ENCODE measurements around the gene TWSG1. TPM values are rescaled to one million over a fixed set of nuclear protein-coding genes. Genes with fewer than 3 reads are reported as not detected.
"Not testable (repeated sequence)": the region's sequence is repeated elsewhere in the genome, so short reads cannot be mapped to it uniquely, and the experiment has no call there.

Gene TWSG1
- total RNA-seq, 1 donor from 2014 or later: 37.6 TPM

DNA sequence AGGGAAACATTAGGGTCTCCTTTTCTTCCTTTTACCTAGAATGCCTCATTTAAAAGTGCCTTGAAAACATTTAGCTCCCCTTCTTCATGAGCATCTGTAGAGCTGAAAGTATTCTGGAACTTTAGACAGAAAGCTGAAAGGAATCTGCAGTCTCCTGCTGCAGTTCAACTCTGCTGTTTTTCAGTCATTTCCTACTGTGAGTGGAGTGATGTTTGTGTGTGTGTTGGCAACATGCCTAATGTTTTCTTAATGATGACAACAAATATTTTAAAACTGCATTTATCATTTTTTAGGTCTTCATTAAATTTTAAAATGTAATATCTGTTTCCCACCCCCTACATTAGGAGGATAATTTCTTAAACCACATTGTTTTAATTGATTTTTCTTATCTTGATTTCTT, 66.6 kb downstream of the TWSG1 start:
- no peak for DNase-seq
- intact Hi-C loops (cut with DNase I): no loop called here
- H3K27me3 ChIP-seq: no peaks in the 10 kb centered on the region
- no peaks in the 10 kb centered on the region for H3K9me3 ChIP-seq
- no peaks in the 10 kb centered on the region for H3K4me1 ChIP-seq
- no peak for ATAC-seq
- no peak overlapping the region for H3K27ac ChIP-seq
- no peak overlapping the region for H3K4me3 ChIP-seq
- peaks cover 14% of the 10 kb centered on the region for H3K36me3 ChIP-seq
- TF ChIP-seq, protein P1, sequence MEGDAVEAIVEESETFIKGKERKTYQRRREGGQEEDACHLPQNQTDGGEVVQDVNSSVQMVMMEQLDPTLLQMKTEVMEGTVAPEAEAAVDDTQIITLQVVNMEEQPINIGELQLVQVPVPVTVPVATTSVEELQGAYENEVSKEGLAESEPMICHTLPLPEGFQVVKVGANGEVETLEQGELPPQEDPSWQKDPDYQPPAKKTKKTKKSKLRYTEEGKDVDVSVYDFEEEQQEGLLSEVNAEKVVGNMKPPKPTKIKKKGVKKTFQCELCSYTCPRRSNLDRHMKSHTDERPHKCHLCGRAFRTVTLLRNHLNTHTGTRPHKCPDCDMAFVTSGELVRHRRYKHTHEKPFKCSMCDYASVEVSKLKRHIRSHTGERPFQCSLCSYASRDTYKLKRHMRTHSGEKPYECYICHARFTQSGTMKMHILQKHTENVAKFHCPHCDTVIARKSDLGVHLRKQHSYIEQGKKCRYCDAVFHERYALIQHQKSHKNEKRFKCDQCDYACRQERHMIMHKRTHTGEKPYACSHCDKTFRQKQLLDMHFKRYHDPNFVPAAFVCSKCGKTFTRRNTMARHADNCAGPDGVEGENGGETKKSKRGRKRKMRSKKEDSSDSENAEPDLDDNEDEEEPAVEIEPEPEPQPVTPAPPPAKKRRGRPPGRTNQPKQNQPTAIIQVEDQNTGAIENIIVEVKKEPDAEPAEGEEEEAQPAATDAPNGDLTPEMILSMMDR (IDR thresholded peaks at IDR 0.05): no peak

- DNase-seq, H3K4me3 ChIP-seq, ATAC-seq: not testable (repeated sequence)
These were observed 67.9 kb downstream of the TWSG1 start for GRCh38 chr18:9402358-9403007.

GRCh38 chr18:9403795-9404564, 69.4 kb downstream of the TWSG1 start:
- no peak for DNase-seq
- no peaks in the 10 kb centered on the region for H3K27me3 ChIP-seq
- intact Hi-C loops (cut with DNase I): no loop called here
- peak overlapping the region; percentile 17 for H3K4me3 ChIP-seq
- H3K36me3 ChIP-seq: no peaks in the 10 kb centered on the region
- TF ChIP-seq, protein P1 (IDR thresholded peaks at IDR 0.05): no peak
- no peak overlapping the region for H3K27ac ChIP-seq
- no peaks in the 10 kb centered on the region for H3K4me1 ChIP-seq
- ATAC-seq: peak; percentile 60
- no peaks in the 10 kb centered on the region for H3K9me3 ChIP-seq

More at GRCh38 chr18:9402358-9403007, 67.9 kb downstream of the TWSG1 start:
- H3K36me3 ChIP-seq; H3K27ac ChIP-seq; H3K4me1 ChIP-seq; H3K9me3 ChIP-seq; intact Hi-C loops (cut with DNase I); H3K27me3 ChIP-seq: not testable (repeated sequence)

DNA sequence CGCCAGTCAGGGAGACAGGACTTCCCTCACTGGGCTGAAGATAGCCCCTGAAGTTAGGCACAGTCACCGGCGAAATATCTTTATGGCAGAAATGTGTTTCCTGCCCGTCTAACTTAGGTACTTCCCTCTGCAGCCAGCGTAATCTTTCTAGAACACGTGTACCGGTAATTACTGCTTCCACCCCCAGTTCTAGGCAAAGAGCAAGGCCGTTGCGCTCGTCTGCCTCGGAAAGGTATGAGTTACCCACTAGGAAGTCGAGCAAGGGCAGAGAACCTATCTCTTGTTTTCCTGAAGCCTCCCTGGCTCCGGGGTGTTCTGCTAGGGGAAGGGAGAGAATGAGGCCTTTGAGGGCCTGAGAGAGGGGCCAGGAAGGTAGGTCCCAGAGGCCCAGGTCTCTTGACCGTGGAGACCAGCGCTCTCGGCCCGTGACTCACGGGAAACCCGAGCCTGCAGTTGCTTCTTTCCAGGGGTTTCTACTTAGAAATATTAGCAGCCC, 70.0 kb downstream of the TWSG1 start:
- intact Hi-C loops (cut with DNase I): no loop called here
- H3K4me1 ChIP-seq: no peaks in the 10 kb centered on the region
- H3K9me3 ChIP-seq: no peaks in the 10 kb centered on the region
- peak overlapping the region; percentile 17 for H3K4me3 ChIP-seq
- H3K36me3 ChIP-seq: no peaks in the 10 kb centered on the region
- DNase-seq (no peak), ATAC-seq (peak; percentile 75)
- H3K27ac ChIP-seq: no peak overlapping the region
- H3K27me3 ChIP-seq: no peaks in the 10 kb centered on the region
- TF ChIP-seq, protein P1 (IDR thresholded peaks at IDR 0.05): no peak

- no peaks in the 10 kb centered on the region for H3K27me3 ChIP-seq
- DNase-seq (no peak), ATAC-seq (peak; percentile 14)
- H3K36me3 ChIP-seq: no peaks in the 10 kb centered on the region
- H3K27ac ChIP-seq: no peak overlapping the region
- H3K4me3 ChIP-seq: no peak overlapping the region
- no peaks in the 10 kb centered on the region for H3K9me3 ChIP-seq
- TF ChIP-seq, protein P1 (IDR thresholded peaks at IDR 0.05): no peak
- intact Hi-C loops (cut with DNase I): no loop called here
- no peaks in the 10 kb centered on the region for H3K4me1 ChIP-seq
These were observed 70.6 kb downstream of the TWSG1 start for GRCh38 chr18:9405130-9405529.

GRCh38 chr18:9405977-9406376, 71.4 kb downstream of the TWSG1 start:
- H3K4me1 ChIP-seq: no peaks in the 10 kb centered on the region
- no peak overlapping the region for H3K27ac ChIP-seq
- no peaks in the 10 kb centered on the region for H3K9me3 ChIP-seq
- no peaks in the 10 kb centered on the region for H3K36me3 ChIP-seq
- no peak overlapping the region for H3K4me3 ChIP-seq
- ATAC-seq (no peak), DNase-seq (no peak)
- TF ChIP-seq, protein P1 (IDR thresholded peaks at IDR 0.05): no peak
- H3K27me3 ChIP-seq: no peaks in the 10 kb centered on the region
- intact Hi-C loops (cut with DNase I): no loop called here
